Natural killer cell (primary cell): ENCODE data around the gene ITGAV. TPM values are rescaled to one million over a fixed set of nuclear protein-coding genes. Genes with fewer than 3 reads are reported as not detected.

Experiments
- ATAC-seq, 3 donors: fragments of 150-1000 bp in 2 of 3; fragments of 200-7000 bp in 1 of 3; cut with Tn5 transposase; 1 replicate in 1 of 3; 2 replicates in 2 of 3; pipeline ENCODE4 v1.10.0; 2021; ENCODE audit warnings: mild to moderate bottlenecking in 2 of 3, moderate library complexity in 2 of 3
- DNase-seq, 2 donors: peaks; one replicate each; pipeline versions ENCODE4 v3.0.0 to v3.0.0-alpha.2; 2013 to 2021; ENCODE audit warnings: mixed read lengths in 1 of 2
- H3K27ac ChIP-seq: one replicate; pipeline ENCODE4 v1.5.1; 2013; ENCODE audit warnings: mild to moderate bottlenecking, low read length
- H3K27me3 ChIP-seq: one replicate; pipeline ENCODE4 v1.6.1; 2013; ENCODE audit warnings: low read length; ENCODE audit not compliant: control insufficient read depth, insufficient read depth
- H3K36me3 ChIP-seq: one replicate; pipeline ENCODE4 v1.6.1; 2013; ENCODE audit warnings: low read length; ENCODE audit not compliant: control insufficient read depth, insufficient read depth
- H3K4me1 ChIP-seq: one replicate; pipeline ENCODE4 v1.6.1; 2013; ENCODE audit warnings: low read length; ENCODE audit not compliant: control insufficient read depth, insufficient read depth
- H3K4me3 ChIP-seq: one replicate; pipeline ENCODE4 v1.5.1; 2013; ENCODE audit warnings: low read length
- H3K9me3 ChIP-seq: one replicate; pipeline ENCODE4 v1.6.1; 2013; ENCODE audit warnings: low read length; ENCODE audit not compliant: control insufficient read depth, insufficient read depth
- H3K27ac Mint-ChIP-seq, 2 donors: one replicate each; pipeline ENCODE4 v1.8.0; 2022; ENCODE audit warnings: mild to moderate bottlenecking in 2 of 2, mixed read lengths in 2 of 2, moderate library complexity in 1 of 2
- H3K27me3 Mint-ChIP-seq, 2 donors: one replicate each; pipeline ENCODE4 v1.8.0; 2022; ENCODE audit warnings: low read depth in 2 of 2, mixed read lengths in 2 of 2
- H3K36me3 Mint-ChIP-seq: one replicate; pipeline ENCODE4 v1.8.0; 2022; ENCODE audit warnings: mixed read lengths
- H3K4me1 Mint-ChIP-seq, 2 donors: one replicate each; pipeline ENCODE4 v1.8.0; 2022; ENCODE audit warnings: mixed read lengths in 2 of 2
- H3K4me3 Mint-ChIP-seq: one replicate; pipeline ENCODE4 v1.8.0; 2022; ENCODE audit warnings: mild to moderate bottlenecking, moderate library complexity, mixed read lengths
- H3K9me3 Mint-ChIP-seq, 2 donors: one replicate each; pipeline ENCODE4 v1.8.0; 2022; ENCODE audit warnings: mixed read lengths in 2 of 2
- WGBS: methylation state at CpG from one replicate; pipeline ENCODE4 v1.1.7; 2013; ENCODE audit warnings: missing lambda C conversion rate; ENCODE audit not compliant: insufficient coverage; 5-methylcytosine and 5-hydroxymethylcytosine counted together
- intact Hi-C: fragments of 100-400 bp; cut with micrococcal nuclease; formaldehyde crosslinking; loops from one replicate; pipeline ENCODE4 v1.14.2; 2022
- total RNA-seq, 4 donors: library from RNA; stranded (reverse); fragments of 120-200 nt in 1 of 4; gene quantifications; one replicate each; pipeline versions ENCODE4 v1.2.3 to v1.2.4, GENCODE V29; 2013 to 2022
- TF ChIP-seq, protein P1 (sequence below): fragments of 200-600 bp; IDR thresholded peaks from one replicate; pipeline ENCODE4 v1.8.0; 2022; ENCODE audit warnings: antibody characterized with exemption

ITGAV gene
- total RNA-seq, 3 donors from 2014 or later (not counting 1 experiment from before 2014, with no cell fraction given) = 10.7 to 14.7 (median 12.0) TPM

DNA sequence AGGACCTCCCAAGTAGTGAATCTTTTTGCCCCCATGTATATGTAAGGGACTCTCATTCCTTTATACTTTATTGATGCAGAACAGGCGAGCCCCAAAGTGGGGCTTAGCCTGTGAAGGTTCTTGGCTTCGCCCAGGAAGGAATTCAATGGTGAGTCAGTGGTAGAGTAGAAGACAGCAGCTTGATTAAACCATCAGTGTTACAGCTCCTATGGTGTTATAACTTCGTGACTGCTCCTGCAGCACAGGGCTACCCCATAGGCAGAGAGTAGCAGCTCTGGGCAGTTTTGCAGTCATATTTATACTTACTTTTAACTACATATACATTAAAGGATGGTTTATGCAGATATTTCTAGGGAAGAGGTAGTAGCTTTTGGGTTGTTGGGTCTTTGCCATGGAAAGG lies 115.0 kb downstream of the ITGAV start:
- ATAC-seq (no peak), DNase-seq (no peak)
- Mint-ChIP-seq H3K4me3 (no peak overlapping the region), H3K4me1 (no peaks in the 10 kb centered on the region), H3K9me3 (no peaks in the 10 kb centered on the region), H3K27me3 (peaks cover 3 to 13% of the 10 kb centered on the region in 2 donors), H3K36me3 (no peaks in the 10 kb centered on the region), H3K27ac (no peak overlapping the region)
- Histone ChIP-seq H3K4me3 (no peak overlapping the region), H3K9me3 (no peaks in the 10 kb centered on the region), H3K36me3 (no peaks in the 10 kb centered on the region), H3K27me3 (no peaks in the 10 kb centered on the region), H3K27ac (no peak overlapping the region), H3K4me1 (no peaks in the 10 kb centered on the region)
- 76% methylated on average over 3 of the region's 3 CpGs for WGBS
- TF ChIP-seq, protein P1, sequence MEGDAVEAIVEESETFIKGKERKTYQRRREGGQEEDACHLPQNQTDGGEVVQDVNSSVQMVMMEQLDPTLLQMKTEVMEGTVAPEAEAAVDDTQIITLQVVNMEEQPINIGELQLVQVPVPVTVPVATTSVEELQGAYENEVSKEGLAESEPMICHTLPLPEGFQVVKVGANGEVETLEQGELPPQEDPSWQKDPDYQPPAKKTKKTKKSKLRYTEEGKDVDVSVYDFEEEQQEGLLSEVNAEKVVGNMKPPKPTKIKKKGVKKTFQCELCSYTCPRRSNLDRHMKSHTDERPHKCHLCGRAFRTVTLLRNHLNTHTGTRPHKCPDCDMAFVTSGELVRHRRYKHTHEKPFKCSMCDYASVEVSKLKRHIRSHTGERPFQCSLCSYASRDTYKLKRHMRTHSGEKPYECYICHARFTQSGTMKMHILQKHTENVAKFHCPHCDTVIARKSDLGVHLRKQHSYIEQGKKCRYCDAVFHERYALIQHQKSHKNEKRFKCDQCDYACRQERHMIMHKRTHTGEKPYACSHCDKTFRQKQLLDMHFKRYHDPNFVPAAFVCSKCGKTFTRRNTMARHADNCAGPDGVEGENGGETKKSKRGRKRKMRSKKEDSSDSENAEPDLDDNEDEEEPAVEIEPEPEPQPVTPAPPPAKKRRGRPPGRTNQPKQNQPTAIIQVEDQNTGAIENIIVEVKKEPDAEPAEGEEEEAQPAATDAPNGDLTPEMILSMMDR = no peak
- intact Hi-C loops = no loop called here

DNA sequence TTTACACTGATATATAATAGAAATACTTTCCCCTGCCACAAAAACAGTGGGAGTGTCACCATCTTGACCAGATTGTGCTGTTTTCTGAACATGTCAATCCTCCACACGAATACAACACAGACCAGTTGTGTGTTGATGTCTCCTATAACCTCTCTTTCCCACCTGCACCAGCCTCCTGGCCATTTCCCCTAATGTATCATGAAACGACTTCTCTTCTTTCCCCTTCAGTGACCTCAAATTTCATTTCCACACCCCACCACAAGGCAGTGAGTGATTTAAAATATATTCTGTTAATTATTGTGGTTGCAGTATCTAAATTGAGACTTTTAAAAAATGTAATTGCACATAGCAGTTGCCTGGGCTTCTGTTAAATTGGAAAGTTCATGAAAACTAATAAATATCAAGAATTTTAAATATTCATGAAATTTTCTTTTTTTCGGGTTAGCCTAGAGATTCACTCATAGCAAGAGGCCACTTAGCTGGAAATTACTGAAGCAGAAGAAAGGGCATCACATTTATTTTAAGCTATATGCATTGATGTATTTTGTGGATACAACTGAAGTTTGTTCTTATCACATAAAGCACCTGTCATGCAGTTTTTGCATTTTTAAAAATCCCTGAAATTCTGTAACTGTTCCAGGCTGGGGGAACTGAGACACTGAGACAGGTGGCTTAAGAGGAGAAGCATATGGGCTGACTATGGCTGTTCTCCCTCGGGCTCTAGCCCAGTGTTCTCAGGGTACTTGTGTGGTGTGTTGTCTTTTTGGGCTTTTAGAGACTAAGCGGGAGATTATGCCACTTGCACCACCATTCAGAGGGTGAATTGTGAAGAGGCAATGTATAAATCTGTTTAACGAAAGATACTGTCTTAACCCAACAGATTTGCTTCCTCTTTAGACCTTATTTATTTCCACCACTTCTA lies 119.9 kb downstream of the ITGAV start:
- no peak overlapping the region for H3K27ac Mint-ChIP-seq
- H3K4me3 ChIP-seq = no peak overlapping the region

DNA sequence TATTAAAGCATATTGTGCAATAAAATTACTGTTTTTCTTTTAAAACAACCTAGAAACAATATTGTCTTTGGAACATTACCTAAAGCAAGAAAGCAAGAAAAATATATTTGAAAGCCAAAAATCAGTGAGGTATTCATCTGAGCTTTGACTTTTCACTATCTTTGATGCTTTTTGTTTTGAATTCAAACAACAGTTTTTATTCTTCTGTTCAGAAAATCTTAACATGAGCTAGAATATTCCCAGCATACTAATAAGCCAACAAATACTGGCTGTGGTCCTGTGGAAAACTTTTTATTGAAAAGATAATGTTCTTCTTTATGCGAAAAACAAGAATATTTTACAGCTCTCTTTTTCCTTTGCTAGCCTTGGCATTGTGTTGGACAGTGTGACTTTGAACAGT lies 123.8 kb downstream of the ITGAV start:
- H3K27ac Mint-ChIP-seq = no peak overlapping the region

More for the DNA sequence above, 119.9 kb downstream of the ITGAV start:
- DNase-seq (no peak), ATAC-seq (no peak)
- no peaks in the 10 kb centered on the region for H3K4me1 Mint-ChIP-seq
- no peaks in the 10 kb centered on the region for H3K36me3 Mint-ChIP-seq
- H3K36me3 ChIP-seq = no peaks in the 10 kb centered on the region
- H3K27me3 Mint-ChIP-seq = peaks cover 0 to 3% of the 10 kb centered on the region in 2 donors
- no peaks in the 10 kb centered on the region for H3K9me3 Mint-ChIP-seq
- H3K27ac ChIP-seq = no peak overlapping the region
- H3K4me1 ChIP-seq = no peaks in the 10 kb centered on the region
- no peak overlapping the region for H3K4me3 Mint-ChIP-seq
- TF ChIP-seq, protein P1 = no peak
- H3K27me3 ChIP-seq = no peaks in the 10 kb centered on the region
- H3K9me3 ChIP-seq = no peaks in the 10 kb centered on the region
- intact Hi-C loops = no loop called here
- 85% methylated on average over 6 of the region's 6 CpGs for WGBS

More for the DNA sequence above, 123.8 kb downstream of the ITGAV start:
- TF ChIP-seq, protein P1 = no peak
- intact Hi-C loops = no loop called here
- no peaks in the 10 kb centered on the region for H3K9me3 ChIP-seq
- no peak for ATAC-seq
- no peak overlapping the region for H3K4me3 ChIP-seq
- H3K27ac ChIP-seq = no peak overlapping the region
- no peaks in the 10 kb centered on the region for H3K4me1 ChIP-seq
- no CpG with 5 or more reads among the region's 1 CpG for WGBS
- DNase-seq = no peak
- Mint-ChIP-seq H3K9me3 (no peaks in the 10 kb centered on the region), H3K27me3 (no peaks in the 10 kb centered on the region), H3K4me1 (no peaks in the 10 kb centered on the region), H3K36me3 (no peaks in the 10 kb centered on the region), H3K4me3 (no peak overlapping the region)
- H3K27me3 ChIP-seq = no peaks in the 10 kb centered on the region
- no peaks in the 10 kb centered on the region for H3K36me3 ChIP-seq
